Neural cell (in vitro differentiated cells): Measurements from ENCODE around the gene POLK.

Source experiments
- CTCF ChIP-seq: fragments of 450-650 bp; IDR thresholded peaks from 2 replicates; pipeline ENCODE4 v1.5.1; 2014; ENCODE audit warnings: antibody characterized with exemption, mild to moderate bottlenecking, moderate library complexity; ENCODE audit not compliant: poor library complexity, severe bottlenecking
- EZH2 ChIP-seq: fragments of 200-600, 300-800 bp; shearing (Covaris generic), sonication (generic); IDR thresholded peaks from 2 replicates; pipeline ENCODE4 v1.6.1; 2014; ENCODE audit warnings: antibody characterized with exemption, low read length, borderline replicate concordance, mild to moderate bottlenecking; ENCODE audit not compliant: insufficient read depth, poor library complexity, severe bottlenecking
- POLR2AphosphoS5 ChIP-seq: IDR thresholded peaks from 2 replicates; pipeline ENCODE4 v1.6.1; 2012
- RAD21 ChIP-seq: fragments of 450-650 bp; conservative IDR thresholded peaks from 2 replicates; pipeline ENCODE4 v1.6.1; 2014; ENCODE audit warnings: antibody characterized with exemption, mild to moderate bottlenecking, moderate library complexity

GRCh38 chr5:75475364-75475763, 36.3 kb upstream of the POLK start:
- no peak for TF ChIP-seq EZH2
- no peak for TF ChIP-seq CTCF
- no peak for TF ChIP-seq RAD21
- no peak for TF ChIP-seq POLR2AphosphoS5
